Suprapubic skin (tissue), 3 donors: Measurements from ENCODE around the gene ADAMTSL2.

Experiments
- EP300 ChIP-seq: sonication (generic); formaldehyde crosslinking; IDR thresholded peaks from one replicate; pipeline ENCODE4 v1.6.1; 2017; ENCODE audit warnings: antibody characterized with exemption
- POLR2A ChIP-seq, 2 donors: fragments of 450-650 bp; IDR thresholded peaks; one replicate each; pipeline ENCODE4 v1.6.1; 2017; ENCODE audit warnings: antibody characterized with exemption in 2 of 2, mild to moderate bottlenecking in 2 of 2, moderate library complexity in 2 of 2
- TF ChIP-seq, protein P1 (sequence below), 2 donors: fragments of 200-600 bp in 1 of 2; fragments of 450-650 bp in 1 of 2; sonication (generic) in 1 of 2; IDR thresholded peaks; one replicate each; pipeline ENCODE4 v1.5.1; 2016 to 2019; ENCODE audit warnings: antibody characterized with exemption in 2 of 2, mild to moderate bottlenecking in 1 of 2, moderate library complexity in 1 of 2

DNA sequence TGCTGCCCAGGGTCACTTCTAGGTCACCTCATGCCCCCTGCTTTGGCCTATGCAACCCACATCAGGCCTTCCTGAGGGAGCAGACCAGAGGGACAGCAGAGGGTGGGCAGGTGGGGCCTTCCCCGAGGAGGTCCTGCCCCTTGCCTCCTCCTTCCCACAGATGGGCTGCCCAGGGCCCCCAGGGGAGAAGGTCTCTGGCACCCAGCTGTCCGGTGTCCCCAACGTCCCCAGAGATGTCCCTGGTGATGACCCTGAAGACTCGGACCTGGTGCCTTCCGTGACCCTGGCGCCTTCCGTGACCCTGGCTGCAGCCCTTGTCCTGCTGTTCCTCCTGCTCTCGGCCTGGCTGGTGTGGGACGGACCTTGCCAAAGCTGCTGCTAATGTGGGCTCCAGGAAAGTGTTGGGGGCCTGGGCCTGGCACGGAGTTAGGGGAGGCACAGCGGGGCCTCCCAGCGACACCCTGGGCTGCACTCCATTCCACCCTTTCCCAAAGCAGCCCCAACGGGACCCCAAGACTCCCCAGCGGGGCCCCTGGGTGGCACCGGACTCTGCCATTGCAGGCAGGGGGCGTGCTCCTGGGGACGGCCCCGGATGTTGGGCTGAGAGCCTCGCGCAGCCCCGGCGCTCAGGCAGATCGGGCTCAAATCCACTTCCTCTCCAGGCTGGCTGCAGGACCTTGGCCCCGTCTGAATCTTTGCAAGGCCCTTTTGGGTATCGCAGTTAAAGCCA, 48.8 kb upstream of the ADAMTSL2 start:
- TF ChIP-seq POLR2A (IDR thresholded peaks at IDR 0.05) (no peak), EP300 (no peak)
- TF ChIP-seq, protein P1, sequence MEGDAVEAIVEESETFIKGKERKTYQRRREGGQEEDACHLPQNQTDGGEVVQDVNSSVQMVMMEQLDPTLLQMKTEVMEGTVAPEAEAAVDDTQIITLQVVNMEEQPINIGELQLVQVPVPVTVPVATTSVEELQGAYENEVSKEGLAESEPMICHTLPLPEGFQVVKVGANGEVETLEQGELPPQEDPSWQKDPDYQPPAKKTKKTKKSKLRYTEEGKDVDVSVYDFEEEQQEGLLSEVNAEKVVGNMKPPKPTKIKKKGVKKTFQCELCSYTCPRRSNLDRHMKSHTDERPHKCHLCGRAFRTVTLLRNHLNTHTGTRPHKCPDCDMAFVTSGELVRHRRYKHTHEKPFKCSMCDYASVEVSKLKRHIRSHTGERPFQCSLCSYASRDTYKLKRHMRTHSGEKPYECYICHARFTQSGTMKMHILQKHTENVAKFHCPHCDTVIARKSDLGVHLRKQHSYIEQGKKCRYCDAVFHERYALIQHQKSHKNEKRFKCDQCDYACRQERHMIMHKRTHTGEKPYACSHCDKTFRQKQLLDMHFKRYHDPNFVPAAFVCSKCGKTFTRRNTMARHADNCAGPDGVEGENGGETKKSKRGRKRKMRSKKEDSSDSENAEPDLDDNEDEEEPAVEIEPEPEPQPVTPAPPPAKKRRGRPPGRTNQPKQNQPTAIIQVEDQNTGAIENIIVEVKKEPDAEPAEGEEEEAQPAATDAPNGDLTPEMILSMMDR (IDR thresholded peaks at IDR 0.05): no peak
